Hepatocyte (in vitro differentiated cells): ENCODE results near the gene SLC25A38. TPM values are rescaled to one million over a fixed set of nuclear protein-coding genes. Genes with fewer than 3 reads are reported as not detected.

Source experiments
- DNase-seq: peaks from one replicate; pipeline ENCODE4 v3.0.0-alpha.2; 2016; ENCODE audit warnings: low spot score
- H2AFZ ChIP-seq: fragments of 200-600 bp; sonication (generic); 2 replicates; pipeline ENCODE4 v1.6.0; 2016; ENCODE audit warnings: antibody characterized with exemption, mild to moderate bottlenecking
- H3K27ac ChIP-seq: fragments of 200-600 bp; sonication (generic); 2 replicates; pipeline ENCODE4 v1.5.1; 2016; ENCODE audit warnings: mild to moderate bottlenecking
- H3K27me3 ChIP-seq: fragments of 200-600 bp; sonication (generic); 2 replicates; pipeline ENCODE4 v1.6.1; 2016
- H3K36me3 ChIP-seq: fragments of 200-600 bp; sonication (generic); replicated peaks from 2 replicates; pipeline ENCODE4 v1.5.1; 2016; ENCODE audit warnings: low read depth; ENCODE audit not compliant: insufficient read depth
- H3K4me1 ChIP-seq: fragments of 200-600 bp; sonication (generic); 2 replicates; pipeline ENCODE4 v1.5.1; 2016; ENCODE audit warnings: mild to moderate bottlenecking, moderate library complexity; ENCODE audit not compliant: insufficient read depth
- H3K4me2 ChIP-seq: fragments of 200-600 bp; sonication (generic); 2 replicates; pipeline ENCODE4 v1.6.0; 2016
- H3K4me3 ChIP-seq: fragments of 200-600 bp; sonication (generic); 2 replicates; pipeline ENCODE4 v1.5.1; 2016; ENCODE audit warnings: mild to moderate bottlenecking
- H3K79me2 ChIP-seq: fragments of 200-600 bp; sonication (generic); 2 replicates; pipeline ENCODE4 v1.6.0; 2017; ENCODE audit warnings: mild to moderate bottlenecking
- H3K9me2 ChIP-seq: fragments of 200-600 bp; sonication (generic); replicated peaks from 2 replicates; pipeline ENCODE4 v1.6.0; 2017; ENCODE audit warnings: mild to moderate bottlenecking; ENCODE audit not compliant: insufficient read depth
- H3K9me3 ChIP-seq: fragments of 200-600 bp; sonication (generic); 2 replicates; pipeline ENCODE4 v1.5.1; 2016; ENCODE audit warnings: low read depth, mild to moderate bottlenecking
- H4K20me1 ChIP-seq: fragments of 200-600 bp; sonication (generic); 2 replicates; pipeline ENCODE4 v1.6.0; 2016; ENCODE audit warnings: mild to moderate bottlenecking; ENCODE audit not compliant: insufficient read depth, poor library complexity, severe bottlenecking
- CTCF ChIP-seq: fragments of 200-600 bp; sonication (generic); IDR thresholded peaks from 2 replicates; pipeline ENCODE4 v1.5.1; 2016; ENCODE audit warnings: antibody characterized with exemption, mild to moderate bottlenecking; ENCODE audit not compliant: poor library complexity
- EZH2 ChIP-seq: fragments of 200-600 bp; sonication (generic); IDR thresholded peaks from 2 replicates; pipeline ENCODE4 v1.6.1; 2016; ENCODE audit warnings: antibody characterized with exemption, mild to moderate bottlenecking, borderline replicate concordance
- EZH2phosphoT487 ChIP-seq: fragments of 200-600 bp; sonication (generic); IDR thresholded peaks from one replicate; pipeline ENCODE4 v1.6.1; 2018; ENCODE audit warnings: antibody characterized with exemption, mild to moderate bottlenecking, low read depth, moderate library complexity; ENCODE audit not compliant: unreplicated experiment, severe bottlenecking
- WGBS: methylation state at CpG from one replicate; pipeline ENCODE4 v1.1.6; 2016; ENCODE audit warnings: low lambda C conversion rate; ENCODE audit errors: missing lambda C conversion rate; 5-methylcytosine and 5-hydroxymethylcytosine counted together
- polyA plus RNA-seq: library from polyadenylated mRNA; unstranded; fragments of >200 nt; fragmentation: Nextera tagmentation; extraction: Ambion mirVana; gene quantifications from 2 replicates; pipeline ENCODE4 v1.2.1, GENCODE V29; 2016
- total RNA-seq: library from RNA; depleted of rRNA; stranded (reverse); fragments of >200 nt; gene quantifications from 2 replicates; pipeline ENCODE4 v1.2.3, GENCODE V29; 2014

The SLC25A38 gene
- total and polyA plus RNA-seq, 2 experiments from 2014 or later: 35.7 to 37.2 TPM

- H2AFZ ChIP-seq: no peak overlapping the region
- H3K27me3 ChIP-seq: no peaks in the 10 kb centered on the region
- no peak overlapping the region for H3K27ac ChIP-seq
- no peak for TF ChIP-seq EZH2
- no peak for TF ChIP-seq CTCF
- TF ChIP-seq EZH2phosphoT487: no peak
- DNase-seq: no peak
- H4K20me1 ChIP-seq: no peaks in the 10 kb centered on the region
- no peak overlapping the region for H3K4me2 ChIP-seq
- H3K4me1 ChIP-seq: no peaks in the 10 kb centered on the region
- WGBS: 93% methylated on average over 4 of the region's 4 CpGs
- no peak overlapping the region for H3K4me3 ChIP-seq
- no peaks in the 10 kb centered on the region for H3K9me2 ChIP-seq
- H3K36me3 ChIP-seq: no peaks in the 10 kb centered on the region
- no peaks in the 10 kb centered on the region for H3K9me3 ChIP-seq
- H3K79me2 ChIP-seq: no peaks in the 10 kb centered on the region
These were observed 15.5 kb downstream of the SLC25A38 start for GRCh38 chr3:39398700-39399099.

GRCh38 chr3:39401983-39402382, 18.8 kb downstream of the SLC25A38 start:
- Histone ChIP-seq H4K20me1 (no peaks in the 10 kb centered on the region), H3K4me3 (no peak overlapping the region), H2AFZ (no peak overlapping the region), H3K27me3 (no peaks in the 10 kb centered on the region), H3K4me2 (no peak overlapping the region), H3K36me3 (no peaks in the 10 kb centered on the region), H3K27ac (no peak overlapping the region), H3K4me1 (no peaks in the 10 kb centered on the region), H3K79me2 (peaks cover 1% of the 10 kb centered on the region), H3K9me3 (no peaks in the 10 kb centered on the region), H3K9me2 (no peaks in the 10 kb centered on the region)
- no peak for DNase-seq
- WGBS: 64% methylated on average over 2 of the region's 2 CpGs
- no peak for TF ChIP-seq EZH2phosphoT487
- no peak for TF ChIP-seq EZH2

- H3K9me3 ChIP-seq: no peaks in the 10 kb centered on the region
- no peaks in the 10 kb centered on the region for H3K27me3 ChIP-seq
- TF ChIP-seq EZH2phosphoT487 (no peak), CTCF (no peak), EZH2 (no peak)
- no peak overlapping the region for H3K4me3 ChIP-seq
- peaks cover 11% of the 10 kb centered on the region for H3K4me1 ChIP-seq
- no peak for DNase-seq
- no peak overlapping the region for H2AFZ ChIP-seq
- peaks cover 29% of the 10 kb centered on the region for H3K79me2 ChIP-seq
- H3K27ac ChIP-seq: no peak overlapping the region
- H3K36me3 ChIP-seq: peaks cover 6% of the 10 kb centered on the region
- H3K4me2 ChIP-seq: no peak overlapping the region
- WGBS: 94% methylated on average over 15 of the region's 15 CpGs
- peaks cover 23% of the 10 kb centered on the region for H4K20me1 ChIP-seq
- H3K9me2 ChIP-seq: no peaks in the 10 kb centered on the region
These were observed 21.9 kb downstream of the SLC25A38 start for GRCh38 chr3:39404943-39405686.

GRCh38 chr3:39405687-39406367, 22.7 kb downstream of the SLC25A38 start:
- Histone ChIP-seq H3K27me3 (no peaks in the 10 kb centered on the region), H3K4me1 (peaks cover 11% of the 10 kb centered on the region), H4K20me1 (peaks cover 29% of the 10 kb centered on the region), H3K4me3 (peak overlapping the region; percentile 30), H2AFZ (peak overlapping the region; percentile 88), H3K4me2 (peak overlapping the region; percentile 75), H3K27ac (peak overlapping the region; percentile 92), H3K36me3 (peaks cover 8% of the 10 kb centered on the region), H3K9me3 (no peaks in the 10 kb centered on the region), H3K9me2 (no peaks in the 10 kb centered on the region), H3K79me2 (peaks cover 32% of the 10 kb centered on the region)
- TF ChIP-seq EZH2 (no peak), CTCF (no peak), EZH2phosphoT487 (no peak)
- DNase-seq: no peak
- WGBS: 75% methylated on average over 13 of the region's 13 CpGs
